Endometrial microvascular endothelial cells (primary cell): ENCODE measurements around the gene HNRNPH3. TPM values are rescaled to one million over a fixed set of nuclear protein-coding genes. Genes with fewer than 3 reads are reported as not detected.
"Not testable (repeated sequence)": the region's sequence is repeated elsewhere in the genome, so short reads cannot be mapped to it uniquely, and the experiment has no call there.

Experiments
- in situ Hi-C: cut with HindIII; loops from 2 replicates; pipeline ENCODE4 v1.10.0; 2017; ENCODE audit warnings: low sequenced_read_pairs, low pct_unique_long_range_greater_than_20kb; ENCODE audit errors: inconsistent ontology term
- total RNA-seq: library from RNA; depleted of rRNA; stranded (reverse); fragments of >200 nt; gene quantifications from one replicate; pipeline ENCODE4 v1.2.3, GENCODE V29; 2015; ENCODE audit errors: inconsistent ontology term

The HNRNPH3 gene
- total RNA-seq = 54.4 TPM

GRCh38 chr10:68331455-68332258 is at the start of gene HNRNPH3:
Gene HNRNPH3 (plus strand): TSS chr10:68332064. CDS start chr10:68337222, 5,158 bp downstream.
- in situ Hi-C loops = no loop called here

- in situ Hi-C loops = no loop called here
Measured at GRCh38 chr10:68284062-68285001, 47.5 kb upstream of the HNRNPH3 start.

- in situ Hi-C loops = no loop called here
Measured at GRCh38 chr10:68288717-68289116, 43.1 kb upstream of the HNRNPH3 start.

GRCh38 chr10:68290736-68291135 is 41.1 kb upstream of the HNRNPH3 start:
- in situ Hi-C loops = no loop called here

GRCh38 chr10:68296843-68297663 is 34.8 kb upstream of the HNRNPH3 start:
- in situ Hi-C loops = no loop called here

- in situ Hi-C loops = no loop called here
Measured at GRCh38 chr10:68301301-68301700, 30.6 kb upstream of the HNRNPH3 start.

- in situ Hi-C loops = no loop called here
Measured at GRCh38 chr10:68301790-68302502, 29.9 kb upstream of the HNRNPH3 start.

- in situ Hi-C loops = no loop called here
Measured at GRCh38 chr10:68302503-68302823, 29.4 kb upstream of the HNRNPH3 start.

GRCh38 chr10:68302871-68303270 is 29.0 kb upstream of the HNRNPH3 start:
- in situ Hi-C loops = no loop called here

GRCh38 chr10:68303849-68304412 is 27.9 kb upstream of the HNRNPH3 start:
- in situ Hi-C loops = no loop called here

GRCh38 chr10:68305854-68306253 is 26.0 kb upstream of the HNRNPH3 start:
- in situ Hi-C loops = no loop called here

GRCh38 chr10:68310531-68310930 is 21.3 kb upstream of the HNRNPH3 start:
- in situ Hi-C loops = no loop called here

- in situ Hi-C loops = not testable (repeated sequence)
Measured at GRCh38 chr10:68314930-68315329, 16.9 kb upstream of the HNRNPH3 start.

GRCh38 chr10:68315582-68315981 is 16.3 kb upstream of the HNRNPH3 start:
- in situ Hi-C loops = no loop called here

GRCh38 chr10:68318331-68319059 is 13.4 kb upstream of the HNRNPH3 start:
- in situ Hi-C loops = no loop called here

GRCh38 chr10:68324396-68324795 is 7.5 kb upstream of the HNRNPH3 start:
- in situ Hi-C loops = not testable (repeated sequence)

GRCh38 chr10:68327889-68328786 is 3.7 kb upstream of the HNRNPH3 start:
- in situ Hi-C loops = no loop called here
